Erythroblast (primary cell): ENCODE results near the gene CEPT1.
A peak's percentile ranks its signal among the peaks of the same experiment; 100 is the strongest.
"Not testable (repeated sequence)": the region's sequence is repeated elsewhere in the genome, so short reads cannot be mapped to it uniquely, and the experiment has no call there.

Experiments
- DNase-seq, 2 experiments: peaks; one replicate each; lab custom pipeline; 2025; lab: John Stamatoyannopoulos, UW
- GATA1 ChIP-seq: IDR thresholded peaks from 2 replicates; pipeline ENCODE4 v1.6.1; 2011; ENCODE audit warnings: low read depth, mild to moderate bottlenecking, control low read depth, low read length, moderate library complexity
- POLR2A ChIP-seq: IDR thresholded peaks from 2 replicates; pipeline ENCODE4 v1.6.1; 2011; ENCODE audit warnings: mild to moderate bottlenecking, low read length

CEPT1 gene

GRCh38 chr1:111139956-111140679, at the start of gene CEPT1, which contains the start of gene DRAM2:
Gene CEPT1, plus strand, starts transcription at chr1:111140223. Its CDS starts 7,492 bp downstream, at chr1:111147715.
Gene DRAM2, minus strand, starts transcription at chr1:111140093. Its CDS starts 8,539 bp downstream, at chr1:111131554.
- DNase-seq = peak; percentile 97
- TF ChIP-seq GATA1 (no peak), POLR2A (peak; percentile 88)

- DNase-seq = not testable (repeated sequence)
Measured at GRCh38 chr1:111095421-111095820, 44.6 kb upstream of the CEPT1 start.

GRCh38 chr1:111097356-111098099, 42.5 kb upstream of the CEPT1 start:
- TF ChIP-seq GATA1 = no peak
- TF ChIP-seq POLR2A = no peak
- no peak for DNase-seq

GRCh38 chr1:111099289-111099688, 40.7 kb upstream of the CEPT1 start:
- TF ChIP-seq POLR2A = no peak
- no peak for TF ChIP-seq GATA1
- DNase-seq = no peak

- DNase-seq = no peak
- TF ChIP-seq POLR2A = no peak
- no peak for TF ChIP-seq GATA1
Measured at GRCh38 chr1:111101854-111102642, 38.0 kb upstream of the CEPT1 start.

GRCh38 chr1:111104981-111105380, 35.0 kb upstream of the CEPT1 start:
- DNase-seq = no peak
- TF ChIP-seq GATA1 (no peak), POLR2A (no peak)

- TF ChIP-seq GATA1 (no peak), POLR2A (no peak)
Measured at GRCh38 chr1:111110197-111110899, 29.7 kb upstream of the CEPT1 start.

GRCh38 chr1:111116496-111116895, 23.5 kb upstream of the CEPT1 start:
- no peak for DNase-seq
- TF ChIP-seq GATA1 (no peak), POLR2A (no peak)

More at GRCh38 chr1:111110197-111110899, 29.7 kb upstream of the CEPT1 start:
- no peak for DNase-seq

- DNase-seq = no peak
- TF ChIP-seq GATA1 = no peak
Measured at GRCh38 chr1:111126354-111126753, 13.7 kb upstream of the CEPT1 start.

- no peak for TF ChIP-seq POLR2A
- no peak for TF ChIP-seq GATA1
- no peak for DNase-seq
Measured at GRCh38 chr1:111127923-111128643, 11.9 kb upstream of the CEPT1 start.

GRCh38 chr1:111129376-111129775, 10.6 kb upstream of the CEPT1 start:
- TF ChIP-seq POLR2A = no peak
- TF ChIP-seq GATA1 = no peak
- DNase-seq = no peak

GRCh38 chr1:111131693-111132092, 8.3 kb upstream of the CEPT1 start:
- no peak for DNase-seq
- TF ChIP-seq GATA1 (no peak), POLR2A (no peak)
